Left hindlimb (tissue), 1 donor: ENCODE measurements around the gene AP5M1.
"Not testable (repeated sequence)": the region's sequence is repeated elsewhere in the genome, so short reads cannot be mapped to it uniquely, and the experiment has no call there.

Experiments
- DNase-seq: peaks from one replicate; pipeline ENCODE4 v3.0.0-alpha.2; 2018

Gene AP5M1

GRCh38 chr14:57268161-57269069 is at the start of gene AP5M1, which contains the start of gene EXOC5:
Gene AP5M1 (plus strand): TSS chr14:57268971. CDS start chr14:57269315, 344 bp downstream.
Gene EXOC5 (minus strand): TSS chr14:57268905. CDS start chr14:57268648, 257 bp downstream.
- peak; percentile 94 for DNase-seq

GRCh38 chr14:57221931-57222330 is 46.8 kb upstream of the AP5M1 start:
- no peak for DNase-seq

- DNase-seq = no peak
Observed at GRCh38 chr14:57227083-57227482, 41.7 kb upstream of the AP5M1 start.

- not testable (repeated sequence) for DNase-seq
Observed at GRCh38 chr14:57228320-57228719, 40.5 kb upstream of the AP5M1 start.

- DNase-seq = no peak
Observed at GRCh38 chr14:57232006-57232405, 36.8 kb upstream of the AP5M1 start.

- not testable (repeated sequence) for DNase-seq
Observed at GRCh38 chr14:57240115-57240514, 28.7 kb upstream of the AP5M1 start.

GRCh38 chr14:57243320-57243719 is 25.5 kb upstream of the AP5M1 start:
- DNase-seq = no peak

GRCh38 chr14:57244106-57244505 is 24.7 kb upstream of the AP5M1 start:
- no peak for DNase-seq

GRCh38 chr14:57245941-57246340 is 22.8 kb upstream of the AP5M1 start:
- DNase-seq = no peak

- DNase-seq = no peak
Observed at GRCh38 chr14:57246933-57247657, 21.7 kb upstream of the AP5M1 start.

- no peak for DNase-seq
Observed at GRCh38 chr14:57254884-57255283, 13.9 kb upstream of the AP5M1 start.

- not testable (repeated sequence) for DNase-seq
Observed at GRCh38 chr14:57258221-57258620, 10.6 kb upstream of the AP5M1 start.

GRCh38 chr14:57259672-57260071 is 9.1 kb upstream of the AP5M1 start:
- no peak for DNase-seq

GRCh38 chr14:57261604-57262003 is 7.2 kb upstream of the AP5M1 start:
- no peak for DNase-seq

- no peak for DNase-seq
Observed at GRCh38 chr14:57262117-57262516, 6.7 kb upstream of the AP5M1 start.

GRCh38 chr14:57266065-57266464 is 2.7 kb upstream of the AP5M1 start:
- DNase-seq = no peak

GRCh38 chr14:57273236-57273635 is 4.5 kb downstream of the AP5M1 start:
- DNase-seq = no peak

GRCh38 chr14:57274551-57274950 is 5.8 kb downstream of the AP5M1 start:
- no peak for DNase-seq

- no peak for DNase-seq
Observed at GRCh38 chr14:57275023-57275664, 6.4 kb downstream of the AP5M1 start.

GRCh38 chr14:57277062-57277461 is 8.3 kb downstream of the AP5M1 start:
- no peak for DNase-seq

GRCh38 chr14:57287745-57288144 is 19.0 kb downstream of the AP5M1 start:
- no peak for DNase-seq

- DNase-seq = no peak
Observed at GRCh38 chr14:57290751-57291150, 22.0 kb downstream of the AP5M1 start.
